Skeletal muscle satellite cell (primary cell): ENCODE data around the gene MRTO4.
"Not testable (repeated sequence)": the region's sequence is repeated elsewhere in the genome, so short reads cannot be mapped to it uniquely, and the experiment has no call there.

Experiments used
- H3K27me3 ChIP-seq: 2 replicates; pipeline ENCODE4 v1.7.0; 2013; ENCODE audit warnings: low read length; ENCODE audit not compliant: control insufficient read depth, insufficient read depth
- H3K36me3 ChIP-seq: 2 replicates; pipeline ENCODE4 v1.7.0; 2013; ENCODE audit warnings: mild to moderate bottlenecking, control low read depth, low read length; ENCODE audit not compliant: insufficient read depth
- H3K4me1 ChIP-seq: 2 replicates; pipeline ENCODE4 v1.7.0; 2013; ENCODE audit warnings: low read length; ENCODE audit not compliant: control insufficient read depth, insufficient read depth
- H3K4me2 ChIP-seq: 2 replicates; pipeline ENCODE4 v1.7.0; 2013; ENCODE audit warnings: mild to moderate bottlenecking, low read length
- H3K4me3 ChIP-seq: 2 replicates; pipeline ENCODE4 v1.7.0; 2013; ENCODE audit warnings: low read length
- H3K9ac ChIP-seq: 2 replicates; pipeline ENCODE4 v1.7.0; 2013; ENCODE audit warnings: mild to moderate bottlenecking, low read depth, low read length, moderate library complexity
- H3K9me3 ChIP-seq: replicated peaks from 2 replicates; pipeline ENCODE4 v1.7.0; 2013; ENCODE audit warnings: mild to moderate bottlenecking, control low read depth, low read length

Gene MRTO4

GRCh38 chr1:19231736-19232523, 19.7 kb upstream of the MRTO4 start:
- H3K27me3 ChIP-seq, H3K9ac ChIP-seq: not testable (repeated sequence)

DNA sequence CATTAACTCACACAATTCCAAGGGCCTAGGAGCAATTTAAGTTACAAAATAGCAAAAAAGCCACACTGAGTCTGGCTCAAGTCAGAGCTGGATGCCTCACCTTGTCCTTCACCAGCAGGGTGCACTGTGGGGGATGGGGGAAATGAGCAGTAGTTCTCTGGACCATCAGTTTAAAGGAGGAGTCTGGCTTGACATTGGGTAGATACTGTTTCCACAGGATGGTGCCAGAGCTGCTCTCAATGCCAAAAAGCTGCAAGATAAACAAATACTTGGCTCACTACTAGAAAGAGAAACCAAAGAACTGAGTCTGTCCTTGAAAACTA, 19.1 kb upstream of the MRTO4 start:
- Histone ChIP-seq H3K4me2 (no peak overlapping the region), H3K9me3 (no peaks in the 10 kb centered on the region), H3K36me3 (peaks cover 61% of the 10 kb centered on the region), H3K9ac (no peak overlapping the region), H3K4me3 (no peak overlapping the region), H3K27me3 (no peaks in the 10 kb centered on the region), H3K4me1 (peaks cover 5% of the 10 kb centered on the region)

More at GRCh38 chr1:19231736-19232523, 19.7 kb upstream of the MRTO4 start:
- H3K4me3 ChIP-seq, H3K4me1 ChIP-seq, H3K4me2 ChIP-seq, H3K9me3 ChIP-seq: not testable (repeated sequence)
- peaks cover 60% of the 10 kb centered on the region for H3K36me3 ChIP-seq

- H3K4me2 ChIP-seq: no peak overlapping the region
- no peak overlapping the region for H3K9ac ChIP-seq
- H3K9me3 ChIP-seq: no peaks in the 10 kb centered on the region
- H3K36me3 ChIP-seq: peaks cover 74% of the 10 kb centered on the region
- H3K27me3 ChIP-seq: no peaks in the 10 kb centered on the region
- peaks cover 5% of the 10 kb centered on the region for H3K4me1 ChIP-seq
- H3K4me3 ChIP-seq: no peak overlapping the region
These were observed 17.4 kb upstream of the MRTO4 start for GRCh38 chr1:19234224-19234623.

DNA sequence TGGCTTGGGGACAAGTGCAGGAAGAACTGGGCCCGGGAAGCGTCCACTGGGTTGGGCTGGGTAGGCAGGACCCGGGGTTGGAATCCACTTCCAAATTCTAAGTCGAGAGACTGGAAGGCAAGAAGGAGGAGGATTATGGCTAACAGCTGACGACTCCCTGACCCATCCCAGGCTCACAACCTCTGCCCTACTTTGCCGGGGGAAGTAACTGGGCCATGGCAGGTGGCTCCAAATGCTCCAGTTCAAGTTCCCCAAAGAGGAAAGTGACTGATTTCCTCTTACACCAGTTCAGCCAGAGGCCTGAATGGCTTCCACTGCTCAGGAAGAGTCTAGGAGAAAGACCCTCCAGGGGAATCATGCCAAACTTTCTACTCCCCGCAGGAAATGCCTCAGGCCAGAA, 11.7 kb upstream of the MRTO4 start:
- H3K9me3 ChIP-seq: no peaks in the 10 kb centered on the region
- no peaks in the 10 kb centered on the region for H3K4me1 ChIP-seq
- H3K4me3 ChIP-seq: no peak overlapping the region
- H3K4me2 ChIP-seq: no peak overlapping the region
- no peaks in the 10 kb centered on the region for H3K27me3 ChIP-seq
- H3K36me3 ChIP-seq: peaks cover 81% of the 10 kb centered on the region
- no peak overlapping the region for H3K9ac ChIP-seq

- Histone ChIP-seq H3K36me3 (peaks cover 80% of the 10 kb centered on the region), H3K4me2 (no peak overlapping the region), H3K4me1 (no peaks in the 10 kb centered on the region), H3K9ac (peak overlapping the region; percentile 46), H3K4me3 (no peak overlapping the region), H3K9me3 (no peaks in the 10 kb centered on the region), H3K27me3 (no peaks in the 10 kb centered on the region)
These were observed 10.7 kb upstream of the MRTO4 start for GRCh38 chr1:19240673-19241538.

GRCh38 chr1:19250629-19251304, 838 bp upstream of the MRTO4 start:
- Histone ChIP-seq H3K9ac (peak overlapping the region; percentile 96), H3K36me3 (peaks cover 19% of the 10 kb centered on the region), H3K4me2 (peak overlapping the region; percentile 92), H3K4me3 (peak overlapping the region; percentile 88), H3K9me3 (no peaks in the 10 kb centered on the region), H3K27me3 (no peaks in the 10 kb centered on the region), H3K4me1 (peaks cover 20% of the 10 kb centered on the region)

- H3K4me2 ChIP-seq: no peak overlapping the region
- H3K27me3 ChIP-seq: no peaks in the 10 kb centered on the region
- peaks cover 25% of the 10 kb centered on the region for H3K4me1 ChIP-seq
- H3K4me3 ChIP-seq: no peak overlapping the region
- H3K9me3 ChIP-seq: no peaks in the 10 kb centered on the region
- H3K36me3 ChIP-seq: peaks cover 48% of the 10 kb centered on the region
- H3K9ac ChIP-seq: no peak overlapping the region
These were observed 2.8 kb downstream of the MRTO4 start for GRCh38 chr1:19254416-19254815.

GRCh38 chr1:19255288-19255687, 3.7 kb downstream of the MRTO4 start:
- Histone ChIP-seq H3K4me3 (no peak overlapping the region), H3K4me2 (no peak overlapping the region), H3K9me3 (no peaks in the 10 kb centered on the region), H3K36me3 (peaks cover 55% of the 10 kb centered on the region), H3K4me1 (peaks cover 32% of the 10 kb centered on the region), H3K9ac (no peak overlapping the region), H3K27me3 (no peaks in the 10 kb centered on the region)

GRCh38 chr1:19256301-19256700, 4.7 kb downstream of the MRTO4 start:
- peaks cover 34% of the 10 kb centered on the region for H3K4me1 ChIP-seq
- H3K36me3 ChIP-seq: peaks cover 55% of the 10 kb centered on the region
- not testable (repeated sequence) for H3K9me3 ChIP-seq

GRCh38 chr1:19257178-19257914, 5.7 kb downstream of the MRTO4 start:
- H3K9me3 ChIP-seq: no peaks in the 10 kb centered on the region
- H3K4me1 ChIP-seq: peaks cover 37% of the 10 kb centered on the region
- no peak overlapping the region for H3K4me2 ChIP-seq
- no peaks in the 10 kb centered on the region for H3K27me3 ChIP-seq
- no peak overlapping the region for H3K4me3 ChIP-seq
- no peak overlapping the region for H3K9ac ChIP-seq
- H3K36me3 ChIP-seq: peaks cover 55% of the 10 kb centered on the region

More at GRCh38 chr1:19256301-19256700, 4.7 kb downstream of the MRTO4 start:
- not testable (repeated sequence) for H3K4me2 ChIP-seq, H3K9ac ChIP-seq, H3K4me3 ChIP-seq, H3K27me3 ChIP-seq

DNA sequence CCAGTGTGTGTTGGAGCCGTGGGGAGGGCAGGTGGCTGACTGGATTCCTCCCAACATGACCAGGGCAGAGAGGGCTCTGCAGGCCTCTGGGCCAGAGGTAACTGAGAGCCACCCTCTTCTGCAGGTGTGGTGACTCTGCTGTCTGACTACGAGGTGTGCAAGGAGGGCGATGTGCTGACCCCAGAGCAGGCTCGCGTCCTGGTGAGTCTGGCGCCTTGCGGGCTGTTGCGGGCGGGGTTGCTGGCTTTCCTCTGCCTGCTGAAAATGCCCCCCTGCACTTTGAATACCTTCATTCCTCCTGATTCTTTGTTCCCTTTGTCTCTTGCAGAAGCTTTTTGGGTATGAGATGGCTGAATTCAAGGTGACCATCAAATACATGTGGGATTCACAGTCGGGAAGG, 6.7 kb downstream of the MRTO4 start:
- Histone ChIP-seq H3K27me3 (no peaks in the 10 kb centered on the region), H3K4me3 (no peak overlapping the region), H3K4me1 (peaks cover 28% of the 10 kb centered on the region), H3K36me3 (peaks cover 55% of the 10 kb centered on the region), H3K9ac (no peak overlapping the region), H3K9me3 (no peaks in the 10 kb centered on the region), H3K4me2 (no peak overlapping the region)
